GM12865 (cell line): Measurements from ENCODE around the gene NDC80.

ENCODE experiments used
- DNase-seq: peaks from one replicate; pipeline ENCODE4 v3.0.0; 2010; ENCODE audit warnings: low read depth
- H3K4me3 ChIP-seq: 2 replicates; pipeline ENCODE4 v1.5.1; 2011; ENCODE audit warnings: mild to moderate bottlenecking, low read depth, low read length, control low read depth
- CTCF ChIP-seq: IDR thresholded peaks from 2 replicates; pipeline ENCODE4 v1.5.1; 2011; ENCODE audit warnings: low read length, control low read depth, low read depth, inconsistent platforms; ENCODE audit not compliant: insufficient read depth; ENCODE audit errors: missing control alignments

Gene NDC80

GRCh38 chr18:2570772-2571199 lies 571 bp upstream of the NDC80 start:
- no peak for TF ChIP-seq CTCF
- H3K4me3 ChIP-seq, result peak overlapping the region; percentile 93
- peak; percentile 75 for DNase-seq

- peak; percentile 29 for DNase-seq
- no peak for TF ChIP-seq CTCF
- H3K4me3 ChIP-seq, result peak overlapping the region; percentile 93
These were observed 813 bp downstream of the NDC80 start for GRCh38 chr18:2572171-2572569.

- TF ChIP-seq CTCF, result no peak
- no peak for DNase-seq
- H3K4me3 ChIP-seq, result peak overlapping the region; percentile 93
These were observed 1.5 kb downstream of the NDC80 start for GRCh38 chr18:2572892-2573291.

- peak overlapping the region; percentile 93 for H3K4me3 ChIP-seq
- no peak for DNase-seq
- TF ChIP-seq CTCF, result no peak
These were observed 2.1 kb downstream of the NDC80 start for GRCh38 chr18:2573408-2573807.

- no peak for TF ChIP-seq CTCF
- H3K4me3 ChIP-seq, result no peak overlapping the region
- no peak for DNase-seq
These were observed 16.4 kb downstream of the NDC80 start for GRCh38 chr18:2587788-2588187.

GRCh38 chr18:2588666-2589344 lies 17.4 kb downstream of the NDC80 start:
- H3K4me3 ChIP-seq, result no peak overlapping the region
- TF ChIP-seq CTCF, result no peak
- DNase-seq, result no peak
